ENCODE measurements around the gene CUEDC2. TPM values are rescaled to one million over a fixed set of nuclear protein-coding genes. Genes with fewer than 3 reads are reported as not detected.

The CUEDC2 gene
- total and polyA plus RNA-seq, 4 donors: 14.4 to 36.1 (median 24.1) TPM

DNA sequence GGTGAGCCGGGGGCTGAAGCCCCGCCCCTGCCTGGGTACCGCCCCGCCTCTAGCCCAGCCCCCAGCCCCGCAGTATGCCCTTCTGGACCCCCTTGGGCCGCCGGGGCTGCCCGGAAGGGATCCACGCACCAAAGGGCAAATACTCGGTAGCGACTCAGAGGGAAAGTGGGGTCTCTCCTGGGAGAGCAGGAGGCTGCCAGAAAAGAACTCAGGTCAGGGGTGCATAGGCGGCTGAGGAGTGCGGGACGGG lies 10.9 kb downstream of the CUEDC2 start:
- TF ChIP-seq HNF4A (conservative IDR thresholded peaks at IDR 0.05): no peak
- TF ChIP-seq, protein P1, sequence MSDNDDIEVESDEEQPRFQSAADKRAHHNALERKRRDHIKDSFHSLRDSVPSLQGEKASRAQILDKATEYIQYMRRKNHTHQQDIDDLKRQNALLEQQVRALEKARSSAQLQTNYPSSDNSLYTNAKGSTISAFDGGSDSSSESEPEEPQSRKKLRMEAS (IDR thresholded peaks at IDR 0.05): no peak
- no peak for TF ChIP-seq NR2F2 (IDR thresholded peaks at IDR 0.05)
- TF ChIP-seq SP1 (IDR thresholded peaks at IDR 0.05): no peak
- no peak for TF ChIP-seq FOXA1 (IDR thresholded peaks at IDR 0.05)
- TF ChIP-seq JUND (IDR thresholded peaks at IDR 0.05): no peak
- no peak for TF ChIP-seq EGR1 (IDR thresholded peaks at IDR 0.05; ENCODE audit: low read depth in 2 of 2)
- TF ChIP-seq HNF4G (IDR thresholded peaks at IDR 0.05): no peak
- peak overlapping the region; percentile 84 to 87 for H3K27ac ChIP-seq (ENCODE audit: low read depth in 1 of 2, low read length in 2 of 2)
- DNase-seq (ENCODE audit: low spot score): no peak
- WGBS: under 1% methylated on average over 14 of the region's 14 CpGs
- H3K4me3 ChIP-seq (ENCODE audit: low read depth in 1 of 3, low read length in 3 of 3): peak overlapping the region; percentile 86 to 95 (median 87)
- peak overlapping the region; percentile 26 to 47 for H3K9ac ChIP-seq (ENCODE audit: low read depth in 1 of 2, low read length in 2 of 2)
- H3K4me1 ChIP-seq (ENCODE audit: control insufficient read depth in 4 of 4, insufficient read depth in 4 of 4, low read length in 3 of 4): peaks cover 12 to 42% (median 30%) of the 10 kb centered on the region in 4 donors
- H3K9me3 ChIP-seq (ENCODE audit: control insufficient read depth in 4 of 4, low read length in 3 of 4): no peaks in the 10 kb centered on the region
- H3K27me3 ChIP-seq (ENCODE audit: control insufficient read depth in 4 of 4, insufficient read depth in 4 of 4, low read length in 3 of 4): no peaks in the 10 kb centered on the region
- peaks cover 0 to 10% (median 0%) of the 10 kb centered on the region in 4 donors for H3K36me3 ChIP-seq (ENCODE audit: control insufficient read depth in 4 of 4, insufficient read depth in 3 of 4, low read depth in 1 of 4, low read length in 3 of 4)

DNA sequence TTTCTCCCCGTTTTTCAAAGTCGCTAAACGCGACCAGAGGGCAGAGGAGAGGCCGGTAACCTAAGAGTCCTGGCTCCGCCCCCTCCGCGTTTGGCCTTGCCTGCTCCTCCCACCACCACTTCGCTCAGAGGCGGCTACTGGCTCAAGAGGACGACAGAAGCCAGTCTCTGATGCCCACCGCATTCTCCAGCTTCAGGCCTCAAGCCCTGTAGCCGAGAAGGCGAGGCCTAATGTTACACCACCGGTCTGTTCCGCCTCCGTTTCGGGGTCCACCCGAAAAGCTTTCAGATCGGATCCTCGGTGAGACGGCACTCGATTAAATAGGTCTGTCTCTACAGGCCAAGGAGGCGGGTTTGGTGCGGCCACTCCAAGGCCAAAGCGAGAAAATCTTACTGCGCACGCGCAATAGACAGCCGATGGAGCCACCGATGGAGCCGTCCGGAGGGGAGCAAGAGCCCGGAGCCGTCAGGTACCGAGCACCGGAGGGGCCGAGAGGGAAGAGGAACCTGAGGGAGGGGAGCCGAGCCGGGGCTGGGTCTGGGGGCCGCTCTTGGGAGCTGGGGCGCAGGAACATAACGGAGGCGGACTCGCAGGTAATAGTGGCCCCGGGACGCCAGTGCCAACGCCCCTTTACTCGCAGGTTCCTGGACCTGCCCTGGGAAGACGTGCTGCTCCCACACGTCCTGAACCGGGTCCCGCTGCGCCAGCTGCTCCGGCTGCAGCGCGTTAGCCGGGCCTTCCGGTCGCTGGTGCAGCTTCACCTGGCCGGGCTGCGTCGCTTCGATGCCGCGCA lies 11.5 kb downstream of the CUEDC2 start, which contains the start of gene FBXL15:
FBXL15 (plus strand) TSS at position 123 of the 793 bp plus-strand sequence; CDS start at position 417, 294 bp downstream.
- H3K36me3 ChIP-seq (ENCODE audit: control insufficient read depth in 4 of 4, insufficient read depth in 3 of 4, low read depth in 1 of 4, low read length in 3 of 4): peaks cover 0 to 10% (median 0%) of the 10 kb centered on the region in 4 donors
- peak within 1 kb of the TSS; percentile 47 to 79 for H3K9ac ChIP-seq (ENCODE audit: low read depth in 1 of 2, low read length in 2 of 2)
- no peaks in the 10 kb centered on the region for H3K9me3 ChIP-seq (ENCODE audit: control insufficient read depth in 4 of 4, low read length in 3 of 4)
- peak within 1 kb of the TSS; percentile 86 to 95 (median 87) for H3K4me3 ChIP-seq (ENCODE audit: low read depth in 1 of 3, low read length in 3 of 3)
- H3K27ac ChIP-seq (ENCODE audit: low read depth in 1 of 2, low read length in 2 of 2): peak within 1 kb of the TSS; percentile 84 to 87
- WGBS: under 1% methylated on average over 66 of the region's 66 CpGs
- TF ChIP-seq, protein P1 (IDR thresholded peaks at IDR 0.05): peak; percentile 81
- TF ChIP-seq HNF4G (IDR thresholded peaks at IDR 0.05) (no peak), TAF1 (conservative IDR thresholded peaks at IDR 0.05) (no peak), NR2F2 (IDR thresholded peaks at IDR 0.05) (peak; percentile 55), SP1 (IDR thresholded peaks at IDR 0.05) (peak; percentile 74), JUND (IDR thresholded peaks at IDR 0.05) (peak in 1 of 2 donors; percentile 33), RAD21 (IDR thresholded peaks at IDR 0.05) (peak; percentile 38 to 39), FOXA2 (IDR thresholded peaks at IDR 0.05) (no peak), HNF4A (conservative IDR thresholded peaks at IDR 0.05) (peak; percentile 48 to 59), RXRA (IDR thresholded peaks at IDR 0.05) (peak; percentile 60 to 67), EGR1 (IDR thresholded peaks at IDR 0.05; ENCODE audit: low read depth in 2 of 2) (peak in 1 of 2 donors; percentile 53), YY1 (IDR thresholded peaks at IDR 0.05) (peak; percentile 95), GABPA (IDR thresholded peaks at IDR 0.05 in 1 of 2, conservative IDR thresholded peaks at IDR 0.05 in 1 of 2) (peak; percentile 71 to 86), FOXA1 (IDR thresholded peaks at IDR 0.05) (no peak)
- TF ChIP-seq, protein P2, sequence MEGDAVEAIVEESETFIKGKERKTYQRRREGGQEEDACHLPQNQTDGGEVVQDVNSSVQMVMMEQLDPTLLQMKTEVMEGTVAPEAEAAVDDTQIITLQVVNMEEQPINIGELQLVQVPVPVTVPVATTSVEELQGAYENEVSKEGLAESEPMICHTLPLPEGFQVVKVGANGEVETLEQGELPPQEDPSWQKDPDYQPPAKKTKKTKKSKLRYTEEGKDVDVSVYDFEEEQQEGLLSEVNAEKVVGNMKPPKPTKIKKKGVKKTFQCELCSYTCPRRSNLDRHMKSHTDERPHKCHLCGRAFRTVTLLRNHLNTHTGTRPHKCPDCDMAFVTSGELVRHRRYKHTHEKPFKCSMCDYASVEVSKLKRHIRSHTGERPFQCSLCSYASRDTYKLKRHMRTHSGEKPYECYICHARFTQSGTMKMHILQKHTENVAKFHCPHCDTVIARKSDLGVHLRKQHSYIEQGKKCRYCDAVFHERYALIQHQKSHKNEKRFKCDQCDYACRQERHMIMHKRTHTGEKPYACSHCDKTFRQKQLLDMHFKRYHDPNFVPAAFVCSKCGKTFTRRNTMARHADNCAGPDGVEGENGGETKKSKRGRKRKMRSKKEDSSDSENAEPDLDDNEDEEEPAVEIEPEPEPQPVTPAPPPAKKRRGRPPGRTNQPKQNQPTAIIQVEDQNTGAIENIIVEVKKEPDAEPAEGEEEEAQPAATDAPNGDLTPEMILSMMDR (IDR thresholded peaks at IDR 0.05; ENCODE audit: low read depth, low read length, missing input control): no peak
- TF ChIP-seq, protein P3, sequence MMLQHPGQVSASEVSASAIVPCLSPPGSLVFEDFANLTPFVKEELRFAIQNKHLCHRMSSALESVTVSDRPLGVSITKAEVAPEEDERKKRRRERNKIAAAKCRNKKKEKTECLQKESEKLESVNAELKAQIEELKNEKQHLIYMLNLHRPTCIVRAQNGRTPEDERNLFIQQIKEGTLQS (IDR thresholded peaks at IDR 0.05): no peak
- TF ChIP-seq, protein P4, sequence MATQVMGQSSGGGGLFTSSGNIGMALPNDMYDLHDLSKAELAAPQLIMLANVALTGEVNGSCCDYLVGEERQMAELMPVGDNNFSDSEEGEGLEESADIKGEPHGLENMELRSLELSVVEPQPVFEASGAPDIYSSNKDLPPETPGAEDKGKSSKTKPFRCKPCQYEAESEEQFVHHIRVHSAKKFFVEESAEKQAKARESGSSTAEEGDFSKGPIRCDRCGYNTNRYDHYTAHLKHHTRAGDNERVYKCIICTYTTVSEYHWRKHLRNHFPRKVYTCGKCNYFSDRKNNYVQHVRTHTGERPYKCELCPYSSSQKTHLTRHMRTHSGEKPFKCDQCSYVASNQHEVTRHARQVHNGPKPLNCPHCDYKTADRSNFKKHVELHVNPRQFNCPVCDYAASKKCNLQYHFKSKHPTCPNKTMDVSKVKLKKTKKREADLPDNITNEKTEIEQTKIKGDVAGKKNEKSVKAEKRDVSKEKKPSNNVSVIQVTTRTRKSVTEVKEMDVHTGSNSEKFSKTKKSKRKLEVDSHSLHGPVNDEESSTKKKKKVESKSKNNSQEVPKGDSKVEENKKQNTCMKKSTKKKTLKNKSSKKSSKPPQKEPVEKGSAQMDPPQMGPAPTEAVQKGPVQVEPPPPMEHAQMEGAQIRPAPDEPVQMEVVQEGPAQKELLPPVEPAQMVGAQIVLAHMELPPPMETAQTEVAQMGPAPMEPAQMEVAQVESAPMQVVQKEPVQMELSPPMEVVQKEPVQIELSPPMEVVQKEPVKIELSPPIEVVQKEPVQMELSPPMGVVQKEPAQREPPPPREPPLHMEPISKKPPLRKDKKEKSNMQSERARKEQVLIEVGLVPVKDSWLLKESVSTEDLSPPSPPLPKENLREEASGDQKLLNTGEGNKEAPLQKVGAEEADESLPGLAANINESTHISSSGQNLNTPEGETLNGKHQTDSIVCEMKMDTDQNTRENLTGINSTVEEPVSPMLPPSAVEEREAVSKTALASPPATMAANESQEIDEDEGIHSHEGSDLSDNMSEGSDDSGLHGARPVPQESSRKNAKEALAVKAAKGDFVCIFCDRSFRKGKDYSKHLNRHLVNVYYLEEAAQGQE (IDR thresholded peaks at IDR 0.05): peak; percentile 94
- TF ChIP-seq, protein P5, sequence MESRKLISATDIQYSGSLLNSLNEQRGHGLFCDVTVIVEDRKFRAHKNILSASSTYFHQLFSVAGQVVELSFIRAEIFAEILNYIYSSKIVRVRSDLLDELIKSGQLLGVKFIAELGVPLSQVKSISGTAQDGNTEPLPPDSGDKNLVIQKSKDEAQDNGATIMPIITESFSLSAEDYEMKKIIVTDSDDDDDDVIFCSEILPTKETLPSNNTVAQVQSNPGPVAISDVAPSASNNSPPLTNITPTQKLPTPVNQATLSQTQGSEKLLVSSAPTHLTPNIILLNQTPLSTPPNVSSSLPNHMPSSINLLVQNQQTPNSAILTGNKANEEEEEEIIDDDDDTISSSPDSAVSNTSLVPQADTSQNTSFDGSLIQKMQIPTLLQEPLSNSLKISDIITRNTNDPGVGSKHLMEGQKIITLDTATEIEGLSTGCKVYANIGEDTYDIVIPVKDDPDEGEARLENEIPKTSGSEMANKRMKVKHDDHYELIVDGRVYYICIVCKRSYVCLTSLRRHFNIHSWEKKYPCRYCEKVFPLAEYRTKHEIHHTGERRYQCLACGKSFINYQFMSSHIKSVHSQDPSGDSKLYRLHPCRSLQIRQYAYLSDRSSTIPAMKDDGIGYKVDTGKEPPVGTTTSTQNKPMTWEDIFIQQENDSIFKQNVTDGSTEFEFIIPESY (IDR thresholded peaks at IDR 0.05): no peak
- H3K4me1 ChIP-seq (ENCODE audit: control insufficient read depth in 4 of 4, insufficient read depth in 4 of 4, low read length in 3 of 4): peaks cover 12 to 42% (median 30%) of the 10 kb centered on the region in 4 donors
- H3K27me3 ChIP-seq (ENCODE audit: control insufficient read depth in 4 of 4, insufficient read depth in 4 of 4, low read length in 3 of 4): no peaks in the 10 kb centered on the region
- DNase-seq (ENCODE audit: low spot score): peak; percentile 96

Data from liver (tissue), 9 donors.